ENCODE results near the gene MMP27.

The MMP27 gene

DNA sequence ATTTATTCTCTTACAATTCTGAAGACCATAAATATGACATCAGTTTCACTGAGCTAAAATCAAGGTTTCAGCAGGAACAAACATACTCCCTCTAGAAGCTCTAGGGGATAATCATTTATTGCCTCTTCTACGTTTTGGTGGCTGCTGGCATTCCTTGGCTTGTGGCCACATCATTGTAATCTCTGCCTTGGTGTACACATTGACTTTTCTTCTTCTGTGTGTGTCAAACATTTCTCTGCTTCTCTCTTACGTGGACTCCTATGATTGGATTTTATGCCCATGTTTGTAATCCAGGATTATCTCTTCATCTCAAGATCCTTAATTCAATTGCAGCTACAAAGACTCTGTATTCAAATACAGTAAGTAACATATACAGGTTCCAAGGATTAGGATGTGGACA, 50.0 kb downstream of the MMP27 start:
- DNase-seq (ENCODE audit: low read depth) = no peak

DNA sequence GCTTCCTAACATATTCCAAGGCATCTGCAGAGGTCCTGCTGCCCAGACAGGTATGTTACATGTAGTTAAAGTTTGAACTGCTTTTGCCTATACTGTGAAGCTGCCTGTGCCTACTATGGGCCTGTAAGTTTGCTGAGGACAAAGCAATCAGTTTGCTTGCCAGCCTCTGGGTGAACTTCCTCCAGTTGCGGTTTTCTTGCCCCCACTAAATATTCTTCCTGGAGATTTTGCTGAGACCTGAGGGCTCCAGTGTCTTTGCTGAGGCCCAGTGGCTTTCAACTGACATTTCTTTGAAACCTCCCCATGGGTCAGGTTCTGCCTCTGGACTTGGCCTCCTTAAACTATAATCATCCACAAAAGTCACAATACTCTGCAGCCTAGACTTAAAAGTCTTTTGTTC, 50.8 kb downstream of the MMP27 start:
- no peak overlapping the region for H3K4me3 ChIP-seq (ENCODE audit: low read depth, low read length)
- no peak for DNase-seq (ENCODE audit: low read depth)
- TF ChIP-seq, protein P1, sequence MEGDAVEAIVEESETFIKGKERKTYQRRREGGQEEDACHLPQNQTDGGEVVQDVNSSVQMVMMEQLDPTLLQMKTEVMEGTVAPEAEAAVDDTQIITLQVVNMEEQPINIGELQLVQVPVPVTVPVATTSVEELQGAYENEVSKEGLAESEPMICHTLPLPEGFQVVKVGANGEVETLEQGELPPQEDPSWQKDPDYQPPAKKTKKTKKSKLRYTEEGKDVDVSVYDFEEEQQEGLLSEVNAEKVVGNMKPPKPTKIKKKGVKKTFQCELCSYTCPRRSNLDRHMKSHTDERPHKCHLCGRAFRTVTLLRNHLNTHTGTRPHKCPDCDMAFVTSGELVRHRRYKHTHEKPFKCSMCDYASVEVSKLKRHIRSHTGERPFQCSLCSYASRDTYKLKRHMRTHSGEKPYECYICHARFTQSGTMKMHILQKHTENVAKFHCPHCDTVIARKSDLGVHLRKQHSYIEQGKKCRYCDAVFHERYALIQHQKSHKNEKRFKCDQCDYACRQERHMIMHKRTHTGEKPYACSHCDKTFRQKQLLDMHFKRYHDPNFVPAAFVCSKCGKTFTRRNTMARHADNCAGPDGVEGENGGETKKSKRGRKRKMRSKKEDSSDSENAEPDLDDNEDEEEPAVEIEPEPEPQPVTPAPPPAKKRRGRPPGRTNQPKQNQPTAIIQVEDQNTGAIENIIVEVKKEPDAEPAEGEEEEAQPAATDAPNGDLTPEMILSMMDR (IDR thresholded peaks at IDR 0.05; ENCODE audit: low read depth, low read length, missing control alignments) = no peak

More for the DNA sequence above, 50.0 kb downstream of the MMP27 start:
- no peak overlapping the region for H3K4me3 ChIP-seq (ENCODE audit: low read depth, low read length)
- TF ChIP-seq, protein P1 (IDR thresholded peaks at IDR 0.05; ENCODE audit: low read depth, low read length, missing control alignments) = no peak

DNA sequence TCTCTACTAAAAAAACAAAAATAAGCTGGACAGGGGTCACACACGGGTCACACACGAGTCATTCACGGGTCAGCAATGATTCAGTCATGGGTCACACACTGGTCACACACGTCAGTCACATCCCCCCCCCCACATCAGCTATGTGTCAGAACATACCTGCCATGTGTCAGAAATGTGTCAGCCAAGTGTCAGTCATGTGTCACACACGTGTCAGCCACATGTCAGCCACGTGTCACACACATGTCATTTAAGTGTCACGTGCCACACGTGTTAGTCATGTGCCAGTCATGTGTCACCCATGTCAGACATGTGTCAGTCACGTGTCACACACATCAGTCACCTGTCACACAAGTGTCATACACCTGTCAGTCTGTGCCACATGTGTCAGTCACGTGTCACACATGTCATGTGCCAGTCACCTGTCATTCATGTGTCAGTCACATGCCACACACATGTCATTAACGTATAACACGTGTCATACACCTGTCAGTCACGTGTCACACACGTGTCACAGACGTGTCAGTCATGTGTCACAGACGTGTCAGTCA, 51.8 kb downstream of the MMP27 start:
- no peak overlapping the region for H3K4me3 ChIP-seq (ENCODE audit: low read depth, low read length)
- no peak for DNase-seq (ENCODE audit: low read depth)
- TF ChIP-seq, protein P1 (IDR thresholded peaks at IDR 0.05; ENCODE audit: low read depth, low read length, missing control alignments) = no peak

DNA sequence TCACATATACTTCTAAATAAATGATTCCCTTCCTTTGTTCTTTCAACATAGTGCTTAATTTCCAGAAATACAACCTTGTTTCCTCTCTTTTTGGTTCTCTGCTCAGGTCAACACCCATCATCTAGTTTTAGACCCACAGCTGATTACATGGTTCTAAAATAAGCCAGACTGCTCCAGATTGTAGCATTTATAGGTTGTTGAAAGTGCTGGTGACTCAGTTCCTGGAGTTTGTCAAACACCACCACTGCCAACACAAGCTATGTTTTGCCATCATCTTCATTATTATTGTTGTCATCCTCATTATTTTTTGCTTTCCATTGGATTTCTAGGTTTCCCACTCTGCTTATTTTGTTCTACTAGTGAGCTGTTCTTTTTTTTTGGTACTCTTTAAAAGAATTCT, 58.1 kb downstream of the MMP27 start:
- TF ChIP-seq, protein P1 (IDR thresholded peaks at IDR 0.05; ENCODE audit: low read depth, low read length, missing control alignments) = no peak
- no peak for DNase-seq (ENCODE audit: low read depth)
- H3K4me3 ChIP-seq (ENCODE audit: low read depth, low read length) = no peak overlapping the region

DNA sequence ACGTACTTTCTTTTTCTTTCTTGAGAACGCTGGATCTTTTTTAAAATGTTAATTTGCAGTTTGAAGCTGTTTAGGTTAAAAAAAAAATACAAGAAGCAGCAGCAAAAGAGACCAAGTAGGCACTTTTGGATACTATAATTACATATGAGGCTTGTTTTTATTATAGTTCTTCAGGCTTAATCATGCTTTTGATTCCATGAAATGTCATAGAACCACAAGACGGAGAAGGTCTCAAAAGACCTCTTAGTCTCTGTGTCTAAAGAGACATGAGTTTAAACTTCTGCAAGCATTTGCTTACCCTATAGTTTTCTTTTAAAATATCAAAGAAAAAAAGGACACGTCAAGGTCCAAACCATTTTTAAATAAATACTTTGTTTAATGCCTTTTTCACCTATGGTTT, 61.6 kb downstream of the MMP27 start:
- DNase-seq (ENCODE audit: low read depth) = no peak
- H3K4me3 ChIP-seq (ENCODE audit: low read depth, low read length) = no peak overlapping the region
- TF ChIP-seq, protein P1 (IDR thresholded peaks at IDR 0.05; ENCODE audit: low read depth, low read length, missing control alignments) = no peak
